ENCODE results near the gene MSRB2.

The MSRB2 gene

DNA sequence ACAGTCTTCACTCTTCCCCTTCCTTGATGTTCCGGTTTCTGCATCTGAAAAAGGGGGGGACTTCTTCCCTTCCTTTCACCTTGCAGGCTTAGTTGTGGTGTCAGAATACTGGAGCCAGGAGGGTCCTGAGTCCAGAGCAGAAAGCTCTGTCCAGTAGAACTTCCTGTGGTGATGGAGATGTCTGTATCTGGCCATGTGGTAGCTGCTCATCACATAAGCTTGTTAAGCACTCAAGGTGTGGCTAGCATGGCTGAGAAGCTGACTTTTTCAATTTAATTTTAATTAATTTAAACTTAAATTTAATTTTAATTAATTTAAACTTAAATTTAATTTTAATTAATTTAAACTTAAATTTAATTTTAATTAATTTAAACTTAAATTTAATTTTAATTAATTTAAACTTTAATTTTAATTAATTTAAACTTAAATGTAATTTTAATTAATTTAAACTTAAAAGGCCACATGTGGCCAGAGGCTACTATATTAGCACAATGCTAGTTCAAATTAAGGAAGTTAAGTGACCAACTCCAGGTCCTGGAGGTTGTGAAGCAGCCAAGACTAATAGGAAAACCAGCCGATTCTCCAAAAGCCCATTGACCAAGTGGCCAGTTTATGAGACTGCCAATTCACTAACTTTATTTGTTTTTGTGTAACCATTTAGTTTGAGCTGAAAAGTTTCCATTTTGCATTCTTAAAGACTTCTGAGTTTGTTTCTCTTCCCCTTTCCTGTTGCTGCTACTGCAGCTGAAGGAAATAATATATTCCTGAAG lies 16.3 kb downstream of the MSRB2 start:
- no peak for DNase-seq (ENCODE audit: low read depth in 3 of 3)

DNA sequence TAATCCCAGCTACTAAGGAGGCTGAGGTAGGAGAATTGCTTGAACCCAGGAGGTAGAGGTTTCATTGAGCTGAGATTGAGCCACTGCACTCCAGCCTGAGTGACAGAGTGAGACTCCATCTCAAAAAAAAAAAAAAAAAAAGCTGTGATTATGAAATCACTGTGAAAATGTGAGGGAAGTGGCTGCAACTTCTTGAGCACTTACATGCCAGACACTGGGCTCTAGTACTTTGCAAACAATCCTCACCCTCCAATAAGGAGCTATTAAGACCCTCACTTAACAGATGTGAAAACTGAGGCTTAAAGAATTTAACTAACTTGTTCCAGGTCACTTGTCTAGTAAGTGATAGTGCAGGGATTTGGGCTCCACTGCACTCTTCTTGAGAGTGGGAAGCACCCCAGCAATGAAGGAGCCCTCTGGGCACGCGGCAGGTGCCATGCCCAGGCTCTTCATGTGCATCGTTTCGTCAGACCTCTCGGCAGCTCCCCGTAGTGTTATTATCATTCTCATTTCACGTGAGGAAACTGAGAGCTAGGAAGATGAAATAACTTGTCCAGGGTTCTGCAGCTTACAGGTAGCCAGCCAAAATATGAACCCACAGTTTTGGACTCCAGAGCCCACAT lies 19.0 kb downstream of the MSRB2 start:
- DNase-seq (ENCODE audit: low read depth in 3 of 3) = no peak

DNA sequence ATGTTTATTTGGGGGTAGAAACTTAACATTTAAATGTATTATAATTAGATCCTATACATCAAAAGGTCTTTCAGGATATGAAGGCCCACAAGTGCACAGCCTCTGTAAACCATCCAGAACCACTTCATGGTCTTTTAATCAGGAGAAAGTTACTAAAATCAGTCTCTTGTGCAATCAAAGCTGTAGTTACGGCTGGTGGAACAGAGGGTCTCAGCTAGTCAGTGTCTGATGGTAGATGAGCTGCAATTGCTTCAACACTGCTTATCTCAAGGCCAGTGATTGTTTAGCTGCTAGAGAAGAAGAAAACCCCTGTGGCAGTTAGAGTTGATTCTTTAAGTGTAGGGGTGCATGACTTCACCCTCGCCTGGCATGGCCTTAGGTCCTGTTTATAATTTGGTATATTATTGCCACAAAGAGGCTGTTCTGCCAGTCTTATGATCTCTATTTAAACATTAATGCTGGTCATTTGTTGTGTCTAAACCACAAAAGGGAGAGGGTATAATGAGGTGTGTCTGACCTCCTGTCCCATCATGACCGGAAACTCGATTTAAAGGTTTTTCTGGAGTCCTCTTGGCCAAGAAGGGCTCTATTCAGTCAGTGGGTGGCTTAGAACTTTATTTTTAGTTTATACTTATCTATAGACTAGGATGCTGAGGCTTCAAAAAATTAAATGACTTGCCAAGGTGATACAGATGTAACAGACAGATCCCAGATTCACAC lies 21.3 kb downstream of the MSRB2 start:
- no peak for DNase-seq (ENCODE audit: low read depth in 3 of 3)

DNA sequence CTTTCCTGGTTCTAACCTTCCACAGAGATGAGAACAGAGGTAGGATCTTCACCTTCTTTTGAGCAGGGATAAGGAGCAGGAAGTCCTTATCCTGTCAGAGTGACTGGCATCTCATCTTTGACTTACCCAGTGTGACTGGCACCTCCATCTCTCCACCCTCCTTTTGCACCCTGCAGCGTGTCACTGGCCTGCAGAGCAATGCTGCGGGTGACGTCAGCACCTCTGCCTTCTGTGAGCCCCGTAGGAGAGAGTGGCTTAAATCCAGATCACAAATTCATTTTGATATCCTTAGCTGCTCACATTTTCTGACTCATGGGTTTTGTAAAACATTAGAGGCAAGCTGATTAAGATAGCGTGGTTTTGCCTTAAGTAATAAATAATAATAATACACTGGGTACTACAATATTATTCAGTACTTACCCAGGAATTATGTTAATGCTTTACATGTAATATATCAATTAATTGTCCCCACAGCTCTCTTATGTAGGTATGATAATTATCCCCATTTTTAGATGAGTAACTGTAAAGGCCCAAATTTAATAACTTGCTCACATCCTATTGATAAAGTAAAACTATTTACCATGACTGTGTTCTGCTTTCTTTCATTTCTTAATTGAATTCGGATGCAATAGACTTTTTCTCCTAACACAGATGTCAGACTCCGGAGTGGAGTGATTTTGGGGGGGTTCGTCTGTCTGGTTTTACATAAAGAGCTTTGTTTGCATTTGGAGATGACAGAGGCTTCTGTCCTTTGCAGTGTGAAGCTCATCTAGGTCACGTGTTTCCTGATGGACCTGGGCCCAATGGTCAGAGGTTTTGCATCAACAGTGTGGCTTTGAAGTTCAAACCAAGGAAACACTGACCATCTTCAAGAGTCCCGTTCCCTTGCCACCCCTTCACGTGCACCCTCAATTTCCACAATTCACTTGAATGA lies 24.9 kb downstream of the MSRB2 start:
- no peak for DNase-seq (ENCODE audit: low read depth in 3 of 3)

DNA sequence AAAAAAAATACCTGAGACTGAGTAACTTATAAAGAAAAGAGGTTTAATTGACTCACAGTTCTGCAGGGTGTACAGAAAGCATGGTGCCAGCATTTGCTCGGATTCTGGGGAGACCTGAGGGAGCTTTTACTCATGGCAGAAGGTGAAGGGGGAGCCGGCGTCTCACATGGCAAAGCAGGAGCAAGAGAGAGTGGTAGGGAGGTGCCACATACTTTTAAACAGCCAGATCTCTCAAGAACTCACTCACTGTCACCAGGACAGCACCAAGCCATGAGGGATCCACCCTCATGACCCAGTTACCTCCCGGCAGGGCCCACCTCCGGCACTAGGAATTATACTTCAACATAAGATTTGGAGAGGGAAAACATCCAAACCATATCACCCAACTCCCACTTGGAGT lies 25.8 kb downstream of the MSRB2 start:
- no peak for DNase-seq (ENCODE audit: low read depth in 3 of 3)

DNA sequence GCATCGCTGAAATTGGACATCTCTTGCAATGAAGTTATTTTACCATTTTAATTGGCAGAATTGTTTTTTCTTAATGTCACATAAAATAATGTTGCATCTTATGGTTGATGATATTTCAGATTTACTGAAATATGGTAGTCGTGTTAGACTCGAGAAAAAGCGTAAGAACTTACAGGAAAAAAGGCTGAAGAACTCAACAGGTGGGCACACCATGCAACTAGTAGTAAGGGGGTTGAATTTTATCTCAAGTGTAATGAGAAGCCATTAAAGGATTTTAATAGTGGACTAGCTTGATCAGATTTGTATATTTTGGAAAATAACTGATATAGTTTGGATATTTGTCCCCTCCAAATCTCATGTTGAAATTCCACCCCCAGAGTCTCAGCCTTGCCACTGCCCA lies 41.1 kb downstream of the MSRB2 start:
- no peak for DNase-seq (ENCODE audit: low read depth in 3 of 3)

DNA sequence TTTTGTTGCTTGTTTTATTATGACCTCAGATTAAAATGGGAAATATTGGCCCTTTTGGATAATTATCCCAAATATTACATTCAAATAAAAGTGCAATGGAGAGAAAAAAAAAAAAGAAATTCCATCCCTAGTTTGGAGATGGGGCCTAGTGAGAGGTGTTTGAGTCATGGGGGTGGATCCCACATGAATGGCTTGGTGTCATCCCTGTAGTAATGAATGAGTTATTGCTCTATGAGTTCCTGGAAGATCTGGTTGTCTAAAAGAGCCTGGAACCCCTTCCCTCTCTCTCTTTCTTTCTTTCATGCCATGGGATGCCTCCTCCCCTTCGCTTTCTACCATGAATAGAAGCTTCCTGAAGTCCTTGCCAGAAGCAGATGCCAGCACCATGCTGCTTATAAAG lies 44.3 kb downstream of the MSRB2 start:
- DNase-seq (ENCODE audit: low read depth in 3 of 3) = no peak

DNA sequence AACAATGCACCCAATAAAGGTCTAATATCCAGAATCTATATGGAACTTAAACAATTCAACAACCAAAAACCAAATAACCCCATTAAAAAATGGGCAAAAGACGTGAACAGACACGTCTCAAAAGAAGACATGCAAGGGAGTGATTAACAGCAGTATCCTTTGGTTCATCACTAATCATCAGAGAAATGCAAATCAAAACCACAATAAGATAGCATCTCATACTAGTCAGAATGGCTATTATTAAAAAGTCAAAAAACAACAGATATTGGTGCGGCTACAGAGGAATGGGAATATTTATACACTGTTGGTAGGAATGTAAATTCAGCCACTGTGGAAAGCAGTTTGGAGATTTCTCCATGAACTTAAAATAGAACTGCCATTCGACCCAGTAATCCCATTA lies 46.6 kb downstream of the MSRB2 start:
- no peak for DNase-seq (ENCODE audit: low read depth in 3 of 3)

DNA sequence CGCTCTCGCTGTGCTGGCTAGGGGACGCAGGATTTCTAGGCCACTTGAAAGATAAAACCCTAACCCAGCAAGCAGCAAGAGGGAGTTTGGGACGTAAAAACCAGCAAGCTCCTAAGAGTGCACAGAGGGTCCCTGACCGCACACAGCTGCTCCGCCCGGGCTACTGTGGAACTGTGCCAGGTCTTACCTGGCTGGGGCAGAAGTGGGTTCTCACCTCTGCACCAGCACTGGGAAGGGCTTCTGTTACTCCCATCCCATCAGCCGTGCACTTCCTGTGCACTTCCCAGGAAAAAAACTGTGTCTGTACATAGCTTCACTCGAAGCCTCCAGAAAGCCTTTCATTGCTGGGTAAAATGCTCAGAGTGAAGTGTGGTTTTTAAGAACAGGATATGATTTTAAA lies 50.9 kb downstream of the MSRB2 start:
- no peak for DNase-seq (ENCODE audit: low read depth in 3 of 3)

DNA sequence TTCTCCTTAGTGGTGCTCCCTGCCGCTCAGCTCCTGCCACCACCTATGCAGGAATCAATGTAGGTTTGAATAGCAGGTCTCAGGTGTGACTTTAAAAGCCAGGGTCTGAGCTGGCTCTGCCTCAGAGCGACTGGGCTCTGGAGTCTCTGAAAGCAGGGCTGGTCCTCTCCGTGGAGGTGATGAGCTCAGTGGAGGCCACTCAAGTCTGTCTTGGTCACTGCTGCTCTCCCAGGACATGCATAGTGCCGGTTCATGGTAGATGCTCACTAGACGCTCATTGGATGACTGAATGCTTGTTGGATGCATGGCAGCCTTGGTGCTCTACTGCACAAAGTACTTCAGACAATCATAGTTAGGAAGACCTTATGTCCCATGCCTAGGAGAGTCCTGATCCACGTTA lies 51.7 kb downstream of the MSRB2 start:
- no peak for DNase-seq (ENCODE audit: low read depth in 3 of 3)

DNA sequence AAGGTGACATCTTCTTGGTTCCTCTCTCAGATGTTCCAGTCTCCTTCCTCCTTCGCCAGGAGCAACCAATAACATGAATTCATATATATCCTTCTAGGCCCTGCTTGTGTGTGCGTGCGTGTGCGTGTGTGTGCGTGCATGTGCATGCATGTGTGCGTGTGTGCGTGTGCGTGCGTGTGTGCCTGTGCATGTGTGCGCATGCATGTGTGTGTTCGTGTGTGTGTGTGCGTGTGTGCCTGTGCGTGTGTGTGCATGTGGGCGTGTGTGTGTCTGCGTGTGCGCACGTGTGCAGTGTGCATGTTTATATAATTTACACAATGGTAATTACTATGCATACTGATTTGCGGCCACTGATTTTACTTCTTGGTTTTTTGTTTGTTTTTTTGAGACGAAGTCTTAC lies 52.8 kb downstream of the MSRB2 start:
- DNase-seq (ENCODE audit: low read depth in 3 of 3) = no peak

DNA sequence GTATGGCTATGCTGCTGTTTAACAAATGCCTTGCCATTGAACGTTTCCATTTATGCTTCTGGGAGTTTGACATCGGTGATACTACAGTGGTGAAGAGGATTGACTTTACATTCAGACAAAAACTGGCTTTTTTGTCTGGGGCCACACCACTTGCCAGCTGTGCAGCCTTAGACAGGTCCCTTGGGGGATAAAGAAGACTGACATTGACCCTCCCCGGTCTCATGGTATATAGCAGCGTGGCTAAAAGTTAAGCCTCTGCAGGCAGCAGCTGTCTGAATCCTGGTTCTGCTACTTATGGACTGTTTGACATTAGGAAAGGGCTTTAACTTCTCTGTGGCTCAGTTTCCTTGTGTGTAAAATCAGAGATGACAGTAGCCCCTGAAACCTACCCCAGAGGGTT lies 54.7 kb downstream of the MSRB2 start:
- DNase-seq (ENCODE audit: low read depth in 3 of 3) = no peak

DNA sequence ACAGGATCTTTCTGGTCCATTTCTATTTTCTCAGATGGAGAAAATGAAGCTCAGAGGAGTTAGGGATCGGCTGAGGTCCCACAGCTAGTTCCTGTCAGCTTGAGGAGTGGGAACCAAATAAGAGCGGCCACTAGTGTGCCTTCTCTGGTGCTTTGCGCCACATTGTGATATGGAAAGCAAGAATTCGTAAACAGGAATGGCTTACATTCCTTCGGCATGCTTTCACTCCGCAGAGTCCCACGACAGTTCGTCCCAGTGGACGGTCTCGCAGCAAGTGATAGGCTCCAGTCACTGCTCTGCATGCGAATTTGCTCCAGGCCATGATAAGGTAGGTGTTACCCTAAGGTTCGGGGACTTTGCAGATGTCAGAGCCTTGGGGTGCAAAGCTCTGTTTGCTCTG lies 55.2 kb downstream of the MSRB2 start:
- DNase-seq (ENCODE audit: low read depth in 3 of 3) = no peak

DNA sequence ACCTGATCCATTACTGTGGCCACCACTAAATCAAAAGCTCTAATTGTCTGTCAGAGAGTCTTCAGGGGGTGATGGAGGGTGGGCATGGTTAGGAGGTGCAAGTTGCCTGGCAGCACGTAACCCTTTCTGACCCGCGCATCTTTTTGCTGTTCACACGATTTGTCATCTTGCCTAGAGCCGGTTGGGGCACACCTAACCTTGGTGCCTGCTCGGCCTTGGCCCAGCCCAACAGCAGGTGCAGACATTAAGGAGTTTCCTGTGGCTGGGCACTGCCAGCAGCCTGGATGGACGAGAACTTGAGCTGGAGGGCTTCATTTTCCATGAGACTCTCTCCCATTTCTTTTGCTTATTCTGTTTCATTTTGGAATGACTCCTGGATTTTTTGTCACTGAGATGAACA lies 55.7 kb downstream of the MSRB2 start:
- no peak for DNase-seq (ENCODE audit: low read depth in 3 of 3)

DNA sequence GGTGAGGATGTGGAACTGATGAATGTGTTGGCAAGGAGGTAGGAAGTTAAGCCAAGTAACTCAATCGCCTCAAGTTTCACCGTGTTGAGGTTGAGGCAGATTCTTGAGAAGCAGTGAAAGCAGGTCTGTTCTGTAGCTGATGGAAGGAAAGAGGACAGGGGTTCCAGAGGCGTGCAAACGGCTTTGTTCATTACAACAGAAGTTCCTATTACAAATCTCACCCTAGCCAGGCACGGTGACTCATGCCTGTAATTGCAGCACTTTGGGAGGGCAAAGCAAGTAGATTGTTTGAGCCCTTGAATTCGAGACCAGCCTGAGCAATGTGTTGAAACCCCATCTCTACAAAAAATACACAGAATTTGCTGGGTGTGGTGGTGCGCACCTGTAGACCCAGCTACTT lies 59.8 kb downstream of the MSRB2 start:
- DNase-seq (ENCODE audit: low read depth in 3 of 3) = no peak

DNA sequence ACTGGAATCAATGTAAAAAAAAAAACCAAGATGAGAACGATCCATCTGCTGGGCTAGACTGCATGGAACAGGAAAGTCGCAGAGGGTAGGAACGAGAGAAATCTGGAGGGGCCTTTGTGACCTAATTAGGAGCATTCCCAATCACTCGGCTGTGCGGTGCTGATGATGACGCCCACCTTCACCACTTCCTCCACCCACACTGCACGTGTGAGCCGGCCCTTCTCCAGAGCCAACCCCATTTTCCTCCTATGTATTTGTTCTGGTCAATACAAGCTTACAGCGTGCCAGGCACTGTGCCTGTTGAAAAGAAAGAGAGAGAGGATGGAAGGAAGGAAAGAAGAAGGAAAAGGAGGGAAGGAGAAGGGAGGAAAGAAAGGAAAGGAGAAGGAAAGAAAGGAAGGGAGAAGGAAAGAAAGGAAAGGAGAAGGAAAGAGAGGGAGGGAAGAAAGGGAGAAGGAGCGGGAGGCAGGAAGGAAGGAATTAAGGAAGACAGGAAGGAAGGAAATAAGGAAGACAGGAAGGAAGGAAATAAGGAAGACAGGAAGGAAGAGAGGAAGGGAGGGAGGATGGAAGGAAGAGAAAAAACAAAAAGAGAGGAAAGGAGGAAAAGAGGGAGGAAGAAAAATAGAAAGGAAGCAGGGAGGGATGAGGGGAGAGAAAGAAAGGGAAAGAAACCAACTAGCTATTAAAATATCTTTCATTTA lies 61.2 kb downstream of the MSRB2 start:
- DNase-seq (ENCODE audit: low read depth in 3 of 3) = no peak

DNA sequence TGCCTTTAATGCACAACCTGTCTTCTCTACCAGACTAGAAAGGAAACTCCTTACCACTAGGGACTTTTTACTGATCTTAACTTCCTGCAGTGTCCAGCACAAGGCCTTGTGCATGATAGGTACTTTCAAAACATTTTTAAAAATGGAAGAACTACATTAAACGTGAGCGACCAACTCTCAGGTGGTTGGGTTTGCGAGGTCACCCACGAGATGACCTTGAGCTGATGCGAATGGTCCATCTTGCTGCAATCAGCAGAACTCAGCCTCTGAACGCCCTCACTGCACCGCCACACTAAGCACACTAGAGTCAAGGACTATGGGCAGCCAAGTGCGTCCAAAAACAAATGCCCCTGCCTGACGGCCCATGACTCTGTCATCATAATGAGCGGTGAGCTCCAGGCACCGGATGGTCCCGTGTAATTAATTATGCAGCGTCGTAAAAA lies 61.9 kb downstream of the MSRB2 start:
- no peak for DNase-seq (ENCODE audit: low read depth in 3 of 3)

DNA sequence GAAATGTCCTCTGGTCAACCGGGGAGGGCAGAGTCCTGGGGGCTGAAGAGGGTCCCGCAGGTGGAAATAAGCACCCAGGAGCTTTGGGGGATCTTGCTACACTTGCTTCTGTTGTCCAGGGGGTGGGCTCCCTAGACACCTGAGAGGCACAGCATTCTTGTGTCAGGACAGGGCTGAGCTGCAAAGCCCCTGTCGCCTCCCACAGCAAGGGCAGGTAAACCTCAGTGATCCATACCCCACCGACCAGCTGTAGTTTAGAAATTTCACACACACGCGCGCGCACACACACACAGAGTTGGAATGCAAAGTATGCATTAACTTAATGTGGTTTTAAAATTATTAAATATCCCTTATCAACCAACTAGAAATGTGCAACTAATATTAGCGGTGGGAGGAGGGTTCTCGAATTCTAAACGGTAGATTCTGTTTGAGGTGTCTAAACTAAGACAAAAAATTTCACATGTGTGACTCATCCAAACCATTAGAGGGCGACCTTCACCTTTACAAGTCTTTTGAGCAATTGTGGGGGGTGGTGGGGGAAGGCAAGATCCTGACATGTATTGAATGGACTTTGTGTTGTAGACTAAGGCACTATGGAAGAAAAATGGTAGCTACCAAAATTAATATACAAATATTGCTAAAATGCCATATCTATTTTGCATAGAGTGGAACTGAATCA lies 62.5 kb downstream of the MSRB2 start:
- no peak for DNase-seq (ENCODE audit: low read depth in 3 of 3)

DNA sequence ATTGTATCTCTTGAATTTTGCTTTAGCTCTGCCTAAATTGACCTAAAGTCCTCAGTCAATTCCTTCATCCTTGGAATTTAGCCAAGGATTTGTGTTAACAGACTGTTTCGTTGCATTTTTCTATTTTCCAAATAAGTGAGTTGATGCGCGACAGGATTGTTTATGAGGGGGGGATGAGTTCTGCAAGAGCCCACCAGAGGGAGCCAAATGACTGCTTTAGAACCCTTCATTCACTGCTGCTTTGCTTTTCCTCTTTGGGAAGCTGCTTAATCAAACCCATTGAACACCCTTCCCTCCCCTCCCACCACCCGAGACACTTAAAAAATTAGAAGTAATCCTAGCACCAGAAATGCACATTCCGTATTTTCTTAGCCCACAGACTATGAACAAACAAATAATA lies 63.0 kb downstream of the MSRB2 start:
- no peak for DNase-seq (ENCODE audit: low read depth in 3 of 3)

DNA sequence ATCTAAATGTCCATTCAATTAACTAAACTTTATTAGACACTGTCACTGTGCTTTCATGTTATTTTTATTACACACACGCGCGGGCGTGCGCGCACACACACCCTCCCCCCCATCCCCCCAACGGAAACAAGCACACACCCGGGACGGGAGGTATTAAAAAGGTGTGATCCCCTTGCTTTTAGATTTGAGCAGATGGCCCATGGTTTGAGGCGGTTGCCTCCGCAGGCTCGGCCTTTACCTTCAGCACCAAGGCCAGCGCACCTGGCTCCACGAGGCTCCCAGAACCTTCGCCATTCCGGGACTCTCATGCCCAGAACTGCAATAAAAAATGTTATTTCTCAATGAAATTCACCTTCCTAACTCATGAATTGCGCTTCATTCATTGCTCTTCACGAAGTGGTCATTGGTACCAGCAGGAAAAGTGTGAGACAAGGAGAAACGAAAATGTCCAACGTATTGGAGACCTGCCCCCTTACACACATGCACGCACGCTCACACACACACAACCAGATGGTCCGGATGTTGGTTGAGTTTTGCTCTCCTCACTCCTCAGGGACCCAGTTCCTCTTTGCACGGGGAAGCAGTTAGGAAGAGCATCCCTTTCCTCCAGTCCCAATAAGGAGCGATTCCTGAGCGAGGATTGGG lies 76.0 kb downstream of the MSRB2 start:
- no peak for DNase-seq (ENCODE audit: low read depth in 3 of 3)
